SU-DHL-6 (cell line): ENCODE measurements around the gene ZNF507.

Source experiments
- H2AFZ ChIP-seq: fragments of 200-600 bp; sonication (generic); 2 replicates; pipeline ENCODE4 v1.6.1; 2014; ENCODE audit warnings: low read depth, mild to moderate bottlenecking, moderate library complexity, mixed read lengths, antibody characterized with exemption, low read length; ENCODE audit not compliant: severe bottlenecking
- H3F3A ChIP-seq: fragments of 200-600 bp; shearing (Covaris generic); 2 replicates; pipeline ENCODE4 v1.6.0; 2016; ENCODE audit warnings: antibody characterized with exemption, mild to moderate bottlenecking; ENCODE audit not compliant: insufficient read depth
- H3K27ac ChIP-seq: fragments of 200-600 bp; sonication (generic); 2 replicates; pipeline ENCODE4 v1.5.1; 2016; ENCODE audit warnings: low read depth, mild to moderate bottlenecking, low read length, moderate library complexity, mixed read lengths
- H3K27me3 ChIP-seq: fragments of 200-600 bp; sonication (generic), shearing (Covaris generic); 2 replicates; pipeline ENCODE4 v1.6.0; 2014; ENCODE audit warnings: mild to moderate bottlenecking, low read length
- H3K36me3 ChIP-seq: fragments of 200-600 bp; sonication (generic); 2 replicates; pipeline ENCODE4 v1.6.1; 2014; ENCODE audit warnings: mild to moderate bottlenecking, low read length, mixed read lengths
- H3K4me2 ChIP-seq: fragments of 300-600, 200-600 bp; shearing (Covaris generic), sonication (generic); 2 replicates; pipeline ENCODE4 v1.6.0; 2014; ENCODE audit warnings: low read length, low read depth, mild to moderate bottlenecking; ENCODE audit not compliant: poor library complexity, severe bottlenecking
- H3K4me3 ChIP-seq: fragments of 200-600 bp; sonication (generic); 2 replicates; pipeline ENCODE4 v1.5.1; 2014; ENCODE audit warnings: antibody characterized with exemption, low read length, mild to moderate bottlenecking, mixed read lengths; ENCODE audit not compliant: insufficient read depth, poor library complexity, severe bottlenecking
- H3K79me2 ChIP-seq: fragments of 200-600 bp; sonication (generic); 2 replicates; pipeline ENCODE4 v1.6.1; 2014; ENCODE audit warnings: mild to moderate bottlenecking, low read length, moderate library complexity; ENCODE audit not compliant: insufficient read depth
- H3K9ac ChIP-seq: fragments of 200-600 bp; sonication (generic); 2 replicates; pipeline ENCODE4 v1.7.0; 2014; ENCODE audit warnings: mild to moderate bottlenecking, low read length
- H3K9me2 ChIP-seq: fragments of 200-600 bp; sonication (generic); replicated peaks from 2 replicates; pipeline ENCODE4 v1.6.1; 2014; ENCODE audit warnings: low read length; ENCODE audit not compliant: insufficient read depth
- H3K9me3 ChIP-seq: fragments of 200-600 bp; sonication (generic); 2 replicates; pipeline ENCODE4 v1.6.1; 2014; ENCODE audit warnings: low read length, mixed read lengths; ENCODE audit not compliant: insufficient read depth
- H4K20me1 ChIP-seq: fragments of 200-600 bp; sonication (generic); 2 replicates; pipeline ENCODE4 v1.6.1; 2014; ENCODE audit warnings: low read depth, mild to moderate bottlenecking, antibody characterized with exemption, low read length, moderate library complexity, mixed read lengths
- EZH2phosphoT487 ChIP-seq: fragments of 200-600 bp; sonication (generic), shearing (Covaris generic); conservative IDR thresholded peaks from 2 replicates; pipeline ENCODE4 v1.6.1; 2018; ENCODE audit warnings: mild to moderate bottlenecking, antibody characterized with exemption, low read length, moderate library complexity, mixed read lengths
- TF ChIP-seq, protein P1 (sequence below): fragments of 200-600 bp; sonication (generic); IDR thresholded peaks from one replicate; pipeline ENCODE4 v1.5.1; 2017; ENCODE audit warnings: antibody characterized with exemption, mild to moderate bottlenecking, low read length, moderate library complexity; ENCODE audit not compliant: insufficient read depth, poor library complexity, severe bottlenecking

The ZNF507 gene

DNA sequence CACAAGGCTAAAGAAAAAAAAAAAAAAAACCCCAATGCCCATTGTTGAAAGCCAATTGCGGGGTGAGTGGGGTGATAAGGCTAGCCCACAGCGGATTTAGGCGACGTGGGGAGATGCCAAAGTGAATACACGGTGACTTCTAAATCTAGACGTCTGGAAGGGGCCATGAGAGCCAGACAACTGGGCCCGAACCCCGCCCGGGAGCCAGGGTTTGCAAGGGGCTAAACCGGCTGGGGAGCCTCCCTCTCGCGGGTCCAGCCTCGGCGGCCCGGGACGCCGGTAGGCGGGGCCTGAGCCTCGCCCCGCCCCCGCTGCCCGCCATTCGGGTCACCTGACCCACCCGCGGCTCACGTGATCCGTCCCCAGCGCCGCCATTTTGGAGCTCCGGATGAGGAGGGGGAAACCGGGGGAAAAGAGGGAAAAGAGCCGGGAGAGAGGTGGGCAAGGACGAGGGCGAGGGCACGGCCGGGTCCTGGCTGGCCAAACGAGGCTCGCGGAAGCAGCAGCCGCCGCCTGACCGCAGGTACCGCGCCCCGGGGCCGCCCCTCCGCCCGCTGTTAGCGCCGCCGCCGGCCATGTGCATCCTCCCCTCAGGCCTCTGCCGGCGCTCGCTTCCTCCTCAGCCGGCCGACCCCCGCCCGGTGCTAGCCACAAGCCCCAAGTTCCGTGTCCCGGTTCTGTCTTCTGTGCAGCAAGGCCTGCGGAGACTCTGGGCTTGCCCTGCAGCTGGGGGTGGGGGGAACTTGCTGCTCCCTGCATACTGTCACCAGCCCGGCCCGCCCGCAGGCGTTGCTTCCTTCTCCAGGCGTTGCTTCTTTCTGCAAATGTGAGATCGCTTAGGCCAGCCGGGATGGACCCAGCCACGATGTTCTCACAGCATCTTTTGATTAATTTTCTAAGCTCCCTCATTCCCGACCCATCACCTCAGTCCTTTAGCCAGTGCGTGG lies at the start of gene ZNF507:
TSS of gene ZNF507 (plus strand) at position 350 of the 947 bp plus-strand sequence. CDS start 7,221 bp downstream, outside the sequence.
- no peaks in the 10 kb centered on the region for H3K27me3 ChIP-seq
- H3K27ac ChIP-seq = peak within 1 kb of the TSS; percentile 46
- peaks cover 30% of the 10 kb centered on the region; the same call in 1 of the 2 replicates for H3K36me3 ChIP-seq
- TF ChIP-seq, protein P1, sequence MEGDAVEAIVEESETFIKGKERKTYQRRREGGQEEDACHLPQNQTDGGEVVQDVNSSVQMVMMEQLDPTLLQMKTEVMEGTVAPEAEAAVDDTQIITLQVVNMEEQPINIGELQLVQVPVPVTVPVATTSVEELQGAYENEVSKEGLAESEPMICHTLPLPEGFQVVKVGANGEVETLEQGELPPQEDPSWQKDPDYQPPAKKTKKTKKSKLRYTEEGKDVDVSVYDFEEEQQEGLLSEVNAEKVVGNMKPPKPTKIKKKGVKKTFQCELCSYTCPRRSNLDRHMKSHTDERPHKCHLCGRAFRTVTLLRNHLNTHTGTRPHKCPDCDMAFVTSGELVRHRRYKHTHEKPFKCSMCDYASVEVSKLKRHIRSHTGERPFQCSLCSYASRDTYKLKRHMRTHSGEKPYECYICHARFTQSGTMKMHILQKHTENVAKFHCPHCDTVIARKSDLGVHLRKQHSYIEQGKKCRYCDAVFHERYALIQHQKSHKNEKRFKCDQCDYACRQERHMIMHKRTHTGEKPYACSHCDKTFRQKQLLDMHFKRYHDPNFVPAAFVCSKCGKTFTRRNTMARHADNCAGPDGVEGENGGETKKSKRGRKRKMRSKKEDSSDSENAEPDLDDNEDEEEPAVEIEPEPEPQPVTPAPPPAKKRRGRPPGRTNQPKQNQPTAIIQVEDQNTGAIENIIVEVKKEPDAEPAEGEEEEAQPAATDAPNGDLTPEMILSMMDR = no peak
- TF ChIP-seq EZH2phosphoT487 = no peak
- H3F3A ChIP-seq = no peaks in the 10 kb centered on the region; the same call in 1 of the 2 replicates
- H4K20me1 ChIP-seq = no peaks in the 10 kb centered on the region; the same call in 1 of the 2 replicates
- peak within 1 kb of the TSS; percentile 88 for H3K4me3 ChIP-seq
- peak within 1 kb of the TSS; percentile 95 for H3K4me2 ChIP-seq
- H2AFZ ChIP-seq = peak within 1 kb of the TSS; percentile 97
- no peaks in the 10 kb centered on the region for H3K9me3 ChIP-seq
- no peaks in the 10 kb centered on the region for H3K9me2 ChIP-seq
- H3K9ac ChIP-seq = peak within 1 kb of the TSS; percentile 86
- H3K79me2 ChIP-seq = peaks cover 49% of the 10 kb centered on the region

DNA sequence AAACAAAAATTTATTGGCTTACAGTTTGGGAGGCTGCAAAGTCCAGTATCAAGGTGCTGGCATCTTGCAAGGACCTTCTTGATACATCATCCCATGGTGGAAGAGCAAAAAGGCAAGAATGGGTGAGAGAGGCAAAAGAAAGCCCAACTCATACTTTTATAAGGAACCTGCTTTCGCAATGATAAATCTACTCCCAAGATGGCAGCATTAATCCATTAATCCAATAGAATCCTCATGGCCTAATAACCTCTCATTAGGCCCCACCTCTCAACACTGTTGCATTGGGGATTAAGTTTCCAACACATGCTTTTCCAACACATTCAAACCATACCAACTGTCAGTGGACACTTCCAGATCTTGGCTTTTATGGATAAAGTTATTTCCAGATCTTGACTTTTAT lies 48.7 kb upstream of the ZNF507 start:
- no peak overlapping the region for H3K27ac ChIP-seq
- H3K9me3 ChIP-seq = no peaks in the 10 kb centered on the region
- no peaks in the 10 kb centered on the region for H3K79me2 ChIP-seq
- no peak overlapping the region for H2AFZ ChIP-seq
- H3K9me2 ChIP-seq = no peaks in the 10 kb centered on the region
- H3K4me2 ChIP-seq = no peak overlapping the region
- peaks cover 5% of the 10 kb centered on the region; the same call in 1 of the 2 replicates for H3K27me3 ChIP-seq
- H3K4me3 ChIP-seq = no peak overlapping the region
- H3K36me3 ChIP-seq = no peaks in the 10 kb centered on the region
- TF ChIP-seq, protein P1 = no peak
- no peak for TF ChIP-seq EZH2phosphoT487
- H3K9ac ChIP-seq = no peak overlapping the region
- H4K20me1 ChIP-seq = no peaks in the 10 kb centered on the region
- H3F3A ChIP-seq = no peaks in the 10 kb centered on the region

DNA sequence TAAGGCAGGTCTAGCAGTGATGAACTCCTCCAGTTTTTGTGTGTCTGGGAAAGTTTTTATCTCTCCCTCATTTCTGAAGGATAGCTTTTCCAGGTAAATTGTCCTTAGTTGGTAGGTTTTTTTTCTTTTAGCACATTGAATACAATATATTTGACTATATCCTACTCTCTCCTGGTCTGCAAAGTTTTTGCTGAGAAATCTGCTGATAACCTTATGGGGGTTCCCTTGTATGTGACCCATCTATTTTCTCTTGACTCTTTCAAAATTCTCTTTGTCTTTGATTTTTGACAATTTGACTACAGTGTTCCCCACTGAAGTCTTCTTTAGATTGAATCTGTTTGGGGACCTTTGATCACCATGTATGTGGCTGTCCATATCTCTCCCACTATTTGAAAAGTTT lies 42.6 kb upstream of the ZNF507 start:
- H3K9me2 ChIP-seq = no peaks in the 10 kb centered on the region
- TF ChIP-seq, protein P1 = no peak
- TF ChIP-seq EZH2phosphoT487 = no peak
- H3K9me3 ChIP-seq = no peaks in the 10 kb centered on the region
- H3K27ac ChIP-seq = no peak overlapping the region
- H3K4me2 ChIP-seq = no peak overlapping the region
- no peak overlapping the region for H3K9ac ChIP-seq
- H2AFZ ChIP-seq = no peak overlapping the region
- no peaks in the 10 kb centered on the region for H3K36me3 ChIP-seq
- peaks cover 5% of the 10 kb centered on the region; the same call in 1 of the 2 replicates for H3K27me3 ChIP-seq
- H4K20me1 ChIP-seq = no peaks in the 10 kb centered on the region
- no peaks in the 10 kb centered on the region for H3K79me2 ChIP-seq
- no peaks in the 10 kb centered on the region for H3F3A ChIP-seq
- H3K4me3 ChIP-seq = no peak overlapping the region
